ENCODE data around the gene CES3. TPM values are rescaled to one million over a fixed set of nuclear protein-coding genes. Genes with fewer than 3 reads are reported as not detected.

The CES3 gene
- total and polyA plus RNA-seq, 2 donors (not counting 3 experiments of a cell fraction or from before 2014, with no cell fraction given), result 0.10 TPM; not detected in 1

GRCh38 chr16:66926961-66927436, 34.1 kb upstream of the CES3 start:
- Histone ChIP-seq H3K27ac (ENCODE audit: insufficient read depth, low read depth, low read length) (no peak overlapping the region), H4K20me1 (replicated peaks; ENCODE audit: control insufficient read depth, extremely low read depth, insufficient read depth, low read length) (no peaks in the 10 kb centered on the region), H3K9ac (replicated peaks; ENCODE audit: extremely low read depth, insufficient read depth, low read length) (no peak overlapping the region), H3K4me1 (ENCODE audit: control insufficient read depth, extremely low read depth, insufficient read depth, low read length) (peaks cover 3% of the 10 kb centered on the region), H3K4me3 (replicated peaks in 1 of 3; ENCODE audit: insufficient read depth in 1 of 3, low read depth in 1 of 3, low read length in 3 of 3) (no peak overlapping the region), H2AFZ (ENCODE audit: low read depth, low read length) (no peak overlapping the region), H3K79me2 (ENCODE audit: control insufficient read depth, insufficient read depth, low read length) (no peaks in the 10 kb centered on the region), H3K36me3 (ENCODE audit: control insufficient read depth in 2 of 2, extremely low read depth in 1 of 2, insufficient read depth in 2 of 2, low read length in 2 of 2) (no peaks in the 10 kb centered on the region), H3K4me2 (ENCODE audit: insufficient read depth, low read length) (no peak overlapping the region), H3K27me3 (ENCODE audit: control insufficient read depth in 2 of 2, insufficient read depth in 2 of 2, low read length in 2 of 2) (peaks cover 18 to 29% of the 10 kb centered on the region in 2 experiments), H3K9me3 (replicated peaks; ENCODE audit: control insufficient read depth, insufficient read depth, low read length) (no peaks in the 10 kb centered on the region), H3K9me1 (replicated peaks; ENCODE audit: control insufficient read depth, extremely low read depth, insufficient read depth, low read length) (no peaks in the 10 kb centered on the region)
- dilution Hi-C loops (cut with MboI; ENCODE audit: extremely low pct_ligation_motif_present, low sequenced_read_pairs), result no loop called here
- FAIRE-seq (no peak), DNase-seq (ENCODE audit: low read depth, low spot score) (no peak)
- CTCF ChIA-PET, result interaction anchor here (0.6 to 5.2 kb wide), 6 partner anchors 10 to 228 kb away, joined by 4 to 72 read pairs (median 6); no protein-coding TSS in a partner anchor
- POLR2A ChIA-PET, result no interaction called here
- no TSS peak for BruUV-seq (replicated peaks)
- intact Hi-C loops (cut with micrococcal nuclease), result no loop called here
- TF ChIP-seq POLR2AphosphoS5 (IDR thresholded peaks at IDR 0.05; ENCODE audit: insufficient read depth, low read depth, low read length), result no peak
- no peak for TF ChIP-seq GATA2 (IDR thresholded peaks at IDR 0.05; ENCODE audit: insufficient read depth, insufficient read length, low read depth, low read length)
- TF ChIP-seq FOS (IDR thresholded peaks at IDR 0.05; ENCODE audit: borderline replicate concordance, insufficient read depth, low read length), result no peak
- no peak for TF ChIP-seq POLR2A (IDR thresholded peaks at IDR 0.05; ENCODE audit: low read depth, low read length)
- no peak for TF ChIP-seq EZH2 (IDR thresholded peaks at IDR 0.05; ENCODE audit: borderline replicate concordance, low read depth, low read length, severe bottlenecking)
- no peak for TF ChIP-seq CTCF (IDR thresholded peaks at IDR 0.05; ENCODE audit: extremely low read depth in 1 of 2, insufficient read depth in 1 of 2, low read depth in 1 of 2, low read length in 2 of 2)
- TF ChIP-seq MYC (IDR thresholded peaks at IDR 0.05; ENCODE audit: low read depth, low read length), result no peak
- no peak for TF ChIP-seq JUN (IDR thresholded peaks at IDR 0.05; ENCODE audit: borderline replicate concordance, insufficient read depth, insufficient read length, low read depth)
- no peak for TF ChIP-seq MAX (IDR thresholded peaks at IDR 0.05; ENCODE audit: insufficient read depth, insufficient read length)

Data from endothelial cell of umbilical vein (primary cell).